Mesenchymal stem cell (in vitro differentiated cells and primary cell): ENCODE data around the gene MED13L.

Experiments used
- DNase-seq: peaks from one replicate; pipeline ENCODE4 v3.0.0-alpha.2; 2013
- H2AFZ ChIP-seq: one replicate; pipeline ENCODE4 v1.6.1; 2013; ENCODE audit warnings: low read depth, mild to moderate bottlenecking, control low read depth, inconsistent platforms, low read length, moderate library complexity
- H2AK5ac ChIP-seq: 2 replicates; pipeline ENCODE4 v1.6.1; 2013; ENCODE audit warnings: low read length, moderate library complexity, mild to moderate bottlenecking, inconsistent platforms; ENCODE audit not compliant: severe bottlenecking
- H2BK120ac ChIP-seq: one replicate; pipeline ENCODE4 v1.6.1; 2013; ENCODE audit warnings: low read depth, mild to moderate bottlenecking, inconsistent platforms, low read length, moderate library complexity
- H2BK12ac ChIP-seq, 2 experiments: one replicate each; pipeline ENCODE4 v1.6.1; 2013; ENCODE audit warnings: inconsistent platforms in 2 of 2, low read length in 2 of 2, mild to moderate bottlenecking in 2 of 2, moderate library complexity in 2 of 2, control low read depth in 1 of 2
- H2BK15ac ChIP-seq: one replicate; pipeline ENCODE4 v1.6.1; 2013; ENCODE audit warnings: mild to moderate bottlenecking, low read depth, inconsistent platforms; ENCODE audit not compliant: poor library complexity, severe bottlenecking
- H2BK5ac ChIP-seq: 2 replicates; pipeline ENCODE4 v1.6.1; 2013; ENCODE audit warnings: low read depth, mild to moderate bottlenecking, low read length, control low read depth, inconsistent platforms; ENCODE audit not compliant: poor library complexity, severe bottlenecking
- H3K14ac ChIP-seq, 2 experiments: one replicate each; pipeline ENCODE4 v1.6.1; 2013; ENCODE audit warnings: inconsistent platforms in 2 of 2, low read length in 2 of 2, control low read depth in 1 of 2, mild to moderate bottlenecking in 1 of 2, moderate library complexity in 1 of 2
- H3K18ac ChIP-seq, 2 experiments: one replicate each; pipeline ENCODE4 v1.6.1; 2013; ENCODE audit warnings: inconsistent platforms in 2 of 2, low read length in 2 of 2, control low read depth in 1 of 2, low read depth in 1 of 2, mild to moderate bottlenecking in 1 of 2
- H3K23ac ChIP-seq, 2 experiments: one replicate each; pipeline ENCODE4 v1.6.1; 2013; ENCODE audit warnings: inconsistent platforms in 2 of 2, low read length in 2 of 2, mild to moderate bottlenecking in 2 of 2, moderate library complexity in 2 of 2, control low read depth in 1 of 2
- H3K27ac ChIP-seq: 2 replicates; pipeline ENCODE4 v1.5.1; 2013; ENCODE audit warnings: mild to moderate bottlenecking, moderate library complexity, low read length, control low read depth, inconsistent platforms; ENCODE audit not compliant: poor library complexity, severe bottlenecking
- H3K27me3 ChIP-seq, 2 experiments: 2 replicates each; pipeline versions ENCODE4 v1.6.1 to v1.7.0; 2013; ENCODE audit warnings: low read length in 2 of 2, mild to moderate bottlenecking in 2 of 2, moderate library complexity in 2 of 2, control low read depth in 1 of 2, inconsistent platforms in 1 of 2; ENCODE audit not compliant: control insufficient read depth in 1 of 2, insufficient read depth in 1 of 2
- H3K36me3 ChIP-seq, 2 experiments: 2 replicates each; pipeline versions ENCODE4 v1.6.1 to v1.7.0; 2013; ENCODE audit warnings: low read length in 2 of 2, control low read depth in 1 of 2, inconsistent platforms in 1 of 2, low read depth in 1 of 2, mild to moderate bottlenecking in 1 of 2; ENCODE audit not compliant: insufficient read depth in 2 of 2, control insufficient read depth in 1 of 2
- H3K4ac ChIP-seq, 2 experiments: one replicate each; pipeline ENCODE4 v1.6.1; 2013; ENCODE audit warnings: inconsistent platforms in 2 of 2, low read length in 2 of 2, mild to moderate bottlenecking in 2 of 2, moderate library complexity in 2 of 2, control low read depth in 1 of 2, low read depth in 1 of 2
- H3K4me1 ChIP-seq: 2 replicates; pipeline ENCODE4 v1.6.1; 2013; ENCODE audit warnings: low read depth, low read length, control low read depth; ENCODE audit not compliant: control insufficient read depth, insufficient read depth
- H3K4me2 ChIP-seq: 2 replicates; pipeline ENCODE4 v1.6.1; 2013; ENCODE audit warnings: low read length, mild to moderate bottlenecking, inconsistent platforms; ENCODE audit not compliant: poor library complexity, severe bottlenecking
- H3K4me3 ChIP-seq, 2 experiments: 2 replicates each; pipeline versions ENCODE4 v1.5.1 to v1.7.0; 2013; ENCODE audit warnings: low read length in 2 of 2, mild to moderate bottlenecking in 2 of 2, control low read depth in 1 of 2, low read depth in 1 of 2; ENCODE audit not compliant: insufficient read depth in 1 of 2
- H3K79me1 ChIP-seq: replicated peaks from 2 replicates; pipeline ENCODE4 v1.6.1; 2013; ENCODE audit warnings: mild to moderate bottlenecking, control low read depth, low read length, inconsistent platforms; ENCODE audit not compliant: poor library complexity, severe bottlenecking
- H3K9ac ChIP-seq: 2 replicates; pipeline ENCODE4 v1.7.0; 2013; ENCODE audit warnings: mild to moderate bottlenecking, low read length, moderate library complexity
- H3K9me3 ChIP-seq: 2 replicates; pipeline ENCODE4 v1.7.0; 2013; ENCODE audit warnings: mild to moderate bottlenecking, low read length; ENCODE audit not compliant: control insufficient read depth
- H4K8ac ChIP-seq: one replicate; pipeline ENCODE4 v1.6.1; 2013; ENCODE audit warnings: inconsistent platforms, mild to moderate bottlenecking, low read length, moderate library complexity
- H4K91ac ChIP-seq: one replicate; pipeline ENCODE4 v1.6.1; 2013; ENCODE audit warnings: mild to moderate bottlenecking, low read length, inconsistent platforms
- WGBS: methylation state at CpG from one replicate; pipeline ENCODE4 v1.1.7; 2013; ENCODE audit warnings: mixed read lengths; 5-methylcytosine and 5-hydroxymethylcytosine counted together

The MED13L gene

DNA sequence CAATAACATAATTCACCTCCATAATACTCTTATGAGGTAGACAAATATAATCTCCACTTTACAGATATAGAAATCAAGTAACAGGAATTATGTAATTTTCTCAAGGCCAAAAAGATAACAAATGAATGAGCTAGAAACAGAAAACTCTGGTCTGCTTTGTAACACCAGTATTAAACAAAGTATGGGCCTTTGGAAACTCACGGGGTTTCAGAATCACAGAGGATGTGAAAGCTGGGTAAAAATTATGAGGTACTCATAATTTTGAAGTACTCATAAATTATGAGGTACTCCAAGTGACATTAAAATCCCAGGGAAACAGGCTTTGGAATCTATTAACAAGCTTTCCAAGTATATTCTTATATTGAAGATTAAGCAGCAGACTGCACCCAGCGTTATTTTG lies 140.2 kb downstream of the MED13L start:
- Histone ChIP-seq H4K8ac (no peak overlapping the region), H2AK5ac (no peak overlapping the region), H3K9ac (no peak overlapping the region), H2BK15ac (no peak overlapping the region), H3K4ac (no peak overlapping the region), H3K4me2 (no peak overlapping the region), H2AFZ (no peak overlapping the region), H3K4me1 (peaks cover 17% of the 10 kb centered on the region), H2BK5ac (no peak overlapping the region), H4K91ac (no peak overlapping the region), H3K36me3 (no peaks in the 10 kb centered on the region), H2BK120ac (no peak overlapping the region), H3K14ac (no peak overlapping the region), H3K9me3 (no peaks in the 10 kb centered on the region), H3K27me3 (no peaks in the 10 kb centered on the region), H3K79me1 (no peaks in the 10 kb centered on the region), H3K23ac (no peak overlapping the region), H3K18ac (no peak overlapping the region), H2BK12ac (no peak overlapping the region), H3K4me3 (no peak overlapping the region), H3K27ac (no peak overlapping the region)
- WGBS, result no CpG with 5 or more reads among the region's 2 CpGs
- no peak for DNase-seq

- no peak overlapping the region for H2BK12ac ChIP-seq
- no peaks in the 10 kb centered on the region for H3K36me3 ChIP-seq
- no peak overlapping the region for H3K9ac ChIP-seq
- H3K27ac ChIP-seq, result peak overlapping the region; percentile 24
- H4K8ac ChIP-seq, result no peak overlapping the region
- H3K4me2 ChIP-seq, result no peak overlapping the region
- peak; percentile 86 for DNase-seq
- no peak overlapping the region for H2BK5ac ChIP-seq
- H3K14ac ChIP-seq, result no peak overlapping the region
- WGBS, result 0% methylated on average over 2 of the region's 3 CpGs
- H3K4me3 ChIP-seq, result no peak overlapping the region
- H3K18ac ChIP-seq, result no peak overlapping the region
- no peaks in the 10 kb centered on the region for H3K9me3 ChIP-seq
- no peak overlapping the region for H2BK15ac ChIP-seq
- H3K4me1 ChIP-seq, result peaks cover 17% of the 10 kb centered on the region
- H4K91ac ChIP-seq, result no peak overlapping the region
- H3K79me1 ChIP-seq, result no peaks in the 10 kb centered on the region
- H2AK5ac ChIP-seq, result no peak overlapping the region
- H2BK120ac ChIP-seq, result no peak overlapping the region
- H3K23ac ChIP-seq, result no peak overlapping the region
- H2AFZ ChIP-seq, result no peak overlapping the region
- no peaks in the 10 kb centered on the region for H3K27me3 ChIP-seq
- no peak overlapping the region for H3K4ac ChIP-seq
Measured at GRCh38 chr12:116136340-116136739, 141.2 kb downstream of the MED13L start.

- peak overlapping the region; percentile 4 to 51 for H3K18ac ChIP-seq
- 5% methylated on average over 2 of the region's 3 CpGs for WGBS
- H3K4ac ChIP-seq, result peak overlapping the region in 1 of 2 experiments; percentile 50
- no peak overlapping the region for H3K23ac ChIP-seq
- H3K9ac ChIP-seq, result no peak overlapping the region
- H2BK12ac ChIP-seq, result no peak overlapping the region
- peak overlapping the region; percentile 58 for H3K27ac ChIP-seq
- H2BK5ac ChIP-seq, result no peak overlapping the region
- no peak overlapping the region for H2BK120ac ChIP-seq
- H2BK15ac ChIP-seq, result no peak overlapping the region
- H4K8ac ChIP-seq, result no peak overlapping the region
- DNase-seq, result peak; percentile 89
- peaks cover 17% of the 10 kb centered on the region for H3K4me1 ChIP-seq
- H3K79me1 ChIP-seq, result no peaks in the 10 kb centered on the region
- no peak overlapping the region for H2AFZ ChIP-seq
- no peak overlapping the region for H3K4me3 ChIP-seq
- no peak overlapping the region for H3K14ac ChIP-seq
- H4K91ac ChIP-seq, result no peak overlapping the region
- H3K4me2 ChIP-seq, result no peak overlapping the region
- H2AK5ac ChIP-seq, result no peak overlapping the region
- no peaks in the 10 kb centered on the region for H3K27me3 ChIP-seq
- H3K9me3 ChIP-seq, result no peaks in the 10 kb centered on the region
- H3K36me3 ChIP-seq, result no peaks in the 10 kb centered on the region
Measured at GRCh38 chr12:116135209-116135930, 142.1 kb downstream of the MED13L start.

- H2AFZ ChIP-seq, result no peak overlapping the region
- H3K23ac ChIP-seq, result no peak overlapping the region
- no peak overlapping the region for H2BK15ac ChIP-seq
- no peaks in the 10 kb centered on the region for H3K9me3 ChIP-seq
- peaks cover 2% of the 10 kb centered on the region for H3K79me1 ChIP-seq
- H3K27ac ChIP-seq, result no peak overlapping the region
- H3K4me2 ChIP-seq, result no peak overlapping the region
- H2BK5ac ChIP-seq, result no peak overlapping the region
- no peak overlapping the region for H3K4ac ChIP-seq
- no peak overlapping the region for H2BK120ac ChIP-seq
- H4K91ac ChIP-seq, result no peak overlapping the region
- no peaks in the 10 kb centered on the region for H3K36me3 ChIP-seq
- H3K4me3 ChIP-seq, result no peak overlapping the region
- H2BK12ac ChIP-seq, result no peak overlapping the region
- H4K8ac ChIP-seq, result peak overlapping the region; percentile 3
- no peak overlapping the region for H3K9ac ChIP-seq
- no peaks in the 10 kb centered on the region for H3K27me3 ChIP-seq
- no peak for DNase-seq
- 71% methylated on average over 4 of the region's 4 CpGs for WGBS
- no peak overlapping the region for H3K14ac ChIP-seq
- H2AK5ac ChIP-seq, result peak overlapping the region; percentile 20
- H3K4me1 ChIP-seq, result peaks cover 14% of the 10 kb centered on the region
- H3K18ac ChIP-seq, result peak overlapping the region; percentile 6 to 50
Measured at GRCh38 chr12:116133636-116134214, 143.8 kb downstream of the MED13L start.
